T47D (cell line): ENCODE data around the gene C5orf15.

Source experiments
- DNase-seq, 2 experiments: peaks; one replicate each; pipeline versions ENCODE4 v3.0.0 to v3.0.0-alpha.2; 2011 to 2012; ENCODE audit warnings: low read depth in 1 of 2, low spot score in 1 of 2
- JUND ChIP-seq: IDR thresholded peaks from 2 replicates; pipeline ENCODE4 v1.6.1; 2012; ENCODE audit warnings: low read depth
- in situ Hi-C: cut with HindIII; loops from 2 replicates; pipeline ENCODE4 v1.10.0; 2016; ENCODE audit warnings: low sequenced_read_pairs, low pct_unique_long_range_greater_than_20kb

The C5orf15 gene

DNA sequence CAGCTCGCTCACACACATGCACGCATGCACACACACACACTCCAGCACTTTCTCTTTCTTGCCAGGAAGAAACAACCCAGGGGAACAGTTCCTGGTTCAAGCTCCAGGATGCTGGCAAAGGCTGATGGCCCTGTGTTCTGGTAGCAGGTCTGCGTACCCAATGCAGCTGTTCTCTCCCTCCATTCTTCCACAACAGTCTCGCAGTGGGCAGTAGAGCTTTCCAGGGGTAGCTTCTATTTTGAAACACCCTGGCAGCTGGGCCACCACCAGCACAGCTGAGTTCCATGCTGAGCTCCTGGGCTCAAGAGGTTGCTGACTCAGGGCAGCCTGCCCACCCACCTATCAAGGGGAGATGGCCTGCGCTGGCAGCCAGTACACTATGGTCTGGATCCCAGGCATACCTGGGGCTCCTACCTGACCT, 31.7 kb upstream of the C5orf15 start:
- no peak for DNase-seq
- in situ Hi-C loops = no loop called here
- no peak for TF ChIP-seq JUND

DNA sequence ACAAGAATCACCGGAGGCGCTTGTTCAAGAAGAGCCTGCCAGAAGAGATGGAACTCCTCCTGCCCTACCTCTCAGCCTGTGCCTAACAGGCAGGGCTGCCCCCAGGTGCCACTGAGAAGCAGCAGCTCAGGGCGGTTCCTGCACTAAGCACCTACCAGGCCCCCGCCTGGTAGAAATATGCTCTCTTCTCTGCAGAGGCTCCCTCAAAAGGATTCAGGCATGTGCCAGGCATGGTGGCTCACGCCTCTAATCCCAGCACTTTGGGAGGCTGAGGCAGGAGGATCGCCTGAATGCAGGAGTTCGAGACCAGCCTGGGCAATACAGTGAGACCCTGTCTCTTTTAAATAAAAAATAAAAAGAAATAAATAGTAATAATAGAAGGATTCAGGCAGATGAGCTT, 30.4 kb upstream of the C5orf15 start:
- no peak for TF ChIP-seq JUND
- in situ Hi-C loops = no loop called here
- no peak for DNase-seq

DNA sequence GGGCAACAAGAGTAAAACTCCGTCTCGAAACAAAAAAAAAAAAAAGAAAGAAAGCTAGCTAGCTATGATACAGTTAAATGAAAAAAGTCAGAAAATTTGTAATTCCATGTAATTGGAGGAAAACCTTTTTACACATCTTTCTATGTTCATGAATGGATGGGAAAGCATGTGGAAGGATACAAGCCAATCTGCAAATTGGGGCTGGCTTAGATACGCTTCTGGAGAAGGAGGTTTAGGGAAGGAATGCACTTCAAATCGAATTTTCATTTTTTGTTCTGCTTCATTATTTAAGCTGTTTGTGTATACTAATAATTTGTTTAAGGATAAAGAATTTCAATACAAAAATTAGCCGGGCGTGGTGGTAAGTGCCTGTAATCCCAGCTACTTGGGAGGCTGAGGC, 29.6 kb upstream of the C5orf15 start:
- in situ Hi-C loops = no loop called here
- TF ChIP-seq JUND = no peak
- no peak for DNase-seq

DNA sequence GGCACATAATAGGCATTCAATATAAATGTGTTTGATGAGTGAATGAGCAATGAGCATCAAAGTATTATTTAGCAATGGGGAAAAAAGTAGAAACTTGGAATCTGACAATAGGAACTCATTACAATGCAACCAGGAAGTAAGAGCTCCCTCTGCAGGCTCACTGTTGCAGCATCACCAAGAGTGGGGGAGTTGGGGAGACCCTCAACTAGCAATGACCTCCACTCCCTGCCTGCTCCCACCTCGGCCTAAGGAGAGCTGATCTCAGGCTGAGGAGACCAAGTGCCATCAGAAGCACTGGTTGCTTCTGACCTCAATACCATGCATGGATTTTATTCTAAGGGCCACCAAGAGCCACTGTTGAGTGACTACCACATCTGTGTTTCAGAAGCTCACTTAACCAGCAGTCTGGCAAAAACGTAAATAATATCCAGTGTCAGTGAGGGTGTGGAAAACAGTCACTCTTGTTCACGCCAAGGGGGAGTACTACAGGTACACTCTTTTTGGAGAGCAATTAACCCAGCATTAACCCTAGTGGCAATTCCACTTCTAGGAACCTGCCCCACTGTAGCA, 28.3 kb upstream of the C5orf15 start:
- no peak for DNase-seq
- in situ Hi-C loops = no loop called here
- no peak for TF ChIP-seq JUND

DNA sequence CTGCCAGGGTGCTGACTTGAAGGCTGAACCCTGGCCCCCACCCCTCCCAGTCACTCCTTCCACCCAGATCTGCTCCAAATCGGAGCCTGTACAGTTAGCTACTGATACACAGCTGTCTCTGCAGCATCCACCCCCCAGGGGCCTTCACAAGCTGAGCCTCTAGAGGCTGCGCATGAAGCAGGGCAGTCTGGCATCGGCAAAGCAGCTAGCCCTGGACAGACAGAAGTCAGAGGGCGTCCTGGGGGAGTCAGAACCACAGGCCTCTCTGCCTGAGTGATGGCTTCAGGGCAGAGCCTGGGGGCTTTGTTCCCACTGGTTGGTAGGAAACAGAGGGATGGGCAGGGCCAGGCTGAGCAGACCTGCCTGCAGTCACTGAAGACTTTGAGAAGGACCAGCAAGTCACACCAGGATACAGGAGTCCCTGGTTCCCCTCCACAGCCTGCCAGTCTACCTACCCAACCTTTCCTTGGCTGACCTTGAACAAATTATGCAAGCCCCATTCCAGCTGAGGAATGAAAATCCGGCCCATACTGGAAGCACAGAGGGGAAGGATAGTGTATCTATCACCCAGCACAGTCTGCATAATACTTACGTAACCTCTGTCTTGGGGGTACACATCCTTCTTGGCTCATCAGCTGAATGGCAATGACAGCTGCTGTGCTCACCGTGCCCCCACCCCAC, 27.6 kb upstream of the C5orf15 start:
- in situ Hi-C loops = no loop called here

DNA sequence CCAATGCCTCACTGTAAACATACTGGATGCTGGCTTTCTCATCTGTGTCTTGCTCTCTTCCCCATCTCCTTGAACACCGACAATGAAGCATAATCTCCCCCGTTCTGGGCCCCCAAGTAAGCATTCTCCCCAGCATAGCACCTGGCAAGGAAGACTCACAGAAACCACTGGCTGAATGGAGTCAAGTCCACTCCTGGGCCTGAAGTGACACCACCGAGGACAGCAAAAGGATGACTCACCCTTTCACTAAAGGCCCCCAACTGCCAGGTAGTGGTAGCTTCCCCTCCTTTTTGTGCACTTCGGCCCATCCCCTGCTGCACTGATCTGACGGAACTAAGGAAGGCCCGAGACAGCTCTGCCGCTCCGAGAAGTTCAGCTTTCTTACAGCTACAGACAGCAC, 26.9 kb upstream of the C5orf15 start:
- DNase-seq = no peak
- no peak for TF ChIP-seq JUND
- in situ Hi-C loops = no loop called here

More for the DNA sequence above, 27.6 kb upstream of the C5orf15 start:
- no peak for DNase-seq
- no peak for TF ChIP-seq JUND

DNA sequence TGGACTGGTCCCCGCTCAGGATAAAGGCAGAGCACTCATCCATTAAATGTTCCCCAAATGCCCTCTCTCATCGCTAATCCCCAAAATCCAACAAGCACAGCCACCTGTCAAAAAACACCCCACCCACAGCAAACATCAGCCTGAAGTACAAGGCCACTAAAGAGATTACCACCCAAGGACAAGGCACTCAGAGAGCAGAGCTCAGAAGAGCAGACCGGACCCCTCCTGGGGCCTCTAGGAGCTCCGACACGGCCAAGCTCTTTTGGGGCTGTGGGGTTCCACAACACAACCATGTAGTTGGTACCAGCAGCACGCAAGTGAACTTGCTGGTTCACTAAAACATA, 26.5 kb upstream of the C5orf15 start:
- DNase-seq = no peak
- in situ Hi-C loops = no loop called here
- no peak for TF ChIP-seq JUND

DNA sequence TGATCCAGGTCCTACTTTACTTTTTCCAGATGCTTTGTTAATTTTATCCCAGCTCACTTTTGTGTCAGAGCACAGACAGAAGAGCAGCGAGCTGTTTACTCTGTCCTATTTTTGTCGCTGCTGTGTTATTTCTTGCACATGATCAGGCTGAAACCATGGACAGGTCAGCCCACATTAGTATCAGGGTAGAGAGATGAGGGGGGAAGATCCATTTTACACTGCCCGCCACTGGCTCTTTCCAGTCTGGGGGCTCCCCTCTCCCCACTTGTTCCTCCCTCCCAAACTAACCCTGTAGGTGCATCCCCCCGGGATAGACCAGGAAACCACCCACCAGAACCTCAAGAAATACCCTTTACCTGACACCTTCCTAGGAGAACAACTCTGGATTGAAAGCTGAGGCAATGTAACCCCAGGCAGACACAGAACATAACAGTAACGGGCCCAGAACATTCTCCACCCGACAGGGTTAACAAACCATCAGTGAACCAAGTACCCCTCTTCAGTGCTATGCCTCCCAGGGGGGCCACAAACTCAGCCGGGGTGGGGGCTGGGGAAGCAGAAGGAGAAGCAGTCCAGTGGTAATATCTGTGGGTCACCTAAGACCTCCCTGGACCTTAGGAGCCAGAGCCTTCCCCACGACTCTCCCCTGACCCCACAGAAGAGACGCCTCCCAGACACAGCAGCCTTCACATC, 26.0 kb upstream of the C5orf15 start:
- DNase-seq = no peak
- TF ChIP-seq JUND = no peak
- in situ Hi-C loops = no loop called here

DNA sequence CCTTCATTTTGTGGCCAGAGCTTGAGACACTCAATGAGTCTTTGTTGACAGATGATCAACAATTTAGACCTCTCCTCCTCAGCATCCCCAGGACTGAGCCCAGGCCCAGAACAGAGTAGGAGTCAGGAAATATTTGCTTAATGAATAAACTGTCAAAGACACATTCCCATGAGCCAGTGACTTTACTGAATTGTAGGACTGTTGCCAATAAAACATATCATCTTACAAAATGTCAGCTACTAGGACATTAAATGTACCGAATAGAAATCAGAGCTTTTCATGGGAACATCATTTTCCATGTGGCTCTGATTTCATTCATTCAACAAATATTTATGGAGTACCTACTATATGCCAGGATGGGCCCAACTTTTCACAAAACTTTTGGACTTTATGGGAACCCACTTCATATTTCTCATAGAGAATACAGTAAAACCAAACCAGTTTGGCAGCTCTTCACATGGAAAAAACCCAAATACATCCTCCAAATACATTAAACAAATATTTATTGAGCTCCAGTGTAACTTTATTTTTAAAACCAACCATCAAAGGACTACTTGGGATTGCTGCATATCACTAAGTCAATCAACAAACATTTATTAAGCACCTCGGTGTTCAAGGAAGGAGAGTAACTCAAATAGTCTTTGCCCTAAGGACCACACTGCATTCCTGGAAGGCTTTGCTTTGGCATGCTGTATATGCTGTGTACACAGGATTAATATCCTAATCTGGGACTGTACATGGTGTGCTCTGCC, 24.9 kb upstream of the C5orf15 start:
- DNase-seq = peak; percentile 70 to 95
- in situ Hi-C loops = no loop called here
- peak; percentile 80 for TF ChIP-seq JUND

DNA sequence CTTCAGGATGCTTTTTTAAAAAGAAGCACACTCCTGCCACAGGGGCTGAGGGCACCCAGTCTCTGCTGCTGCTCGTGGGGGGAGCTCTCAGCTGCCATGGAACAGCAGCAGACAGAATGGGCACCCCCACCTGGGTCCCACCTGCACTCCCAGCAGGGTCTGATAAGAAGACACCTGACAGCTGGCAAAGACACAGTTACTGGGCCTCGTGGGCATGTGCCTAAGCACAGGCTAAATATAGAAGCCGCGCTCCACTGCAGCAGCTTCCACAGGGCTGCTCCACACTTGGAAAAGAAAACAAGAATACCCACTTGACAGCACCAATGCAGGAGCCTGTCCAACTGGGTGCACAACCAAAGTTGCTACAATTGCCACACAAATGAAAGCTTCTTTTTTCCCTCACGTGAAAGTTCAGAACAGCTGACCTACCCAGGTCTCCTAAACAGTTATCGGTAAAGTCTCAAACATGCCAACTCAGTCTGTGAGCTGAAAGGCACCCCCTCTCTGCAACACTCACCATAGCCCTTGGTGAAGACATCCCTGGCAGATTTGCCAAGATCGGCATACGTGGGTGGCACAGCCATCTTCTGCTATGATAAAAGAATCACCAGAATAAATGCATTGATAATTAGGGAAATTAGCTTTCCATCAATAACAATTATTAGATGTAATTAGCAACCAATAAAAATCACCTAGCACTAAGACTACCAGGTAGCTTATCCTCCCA, 24.2 kb upstream of the C5orf15 start:
- TF ChIP-seq JUND = no peak
- in situ Hi-C loops = no loop called here
- DNase-seq = no peak

DNA sequence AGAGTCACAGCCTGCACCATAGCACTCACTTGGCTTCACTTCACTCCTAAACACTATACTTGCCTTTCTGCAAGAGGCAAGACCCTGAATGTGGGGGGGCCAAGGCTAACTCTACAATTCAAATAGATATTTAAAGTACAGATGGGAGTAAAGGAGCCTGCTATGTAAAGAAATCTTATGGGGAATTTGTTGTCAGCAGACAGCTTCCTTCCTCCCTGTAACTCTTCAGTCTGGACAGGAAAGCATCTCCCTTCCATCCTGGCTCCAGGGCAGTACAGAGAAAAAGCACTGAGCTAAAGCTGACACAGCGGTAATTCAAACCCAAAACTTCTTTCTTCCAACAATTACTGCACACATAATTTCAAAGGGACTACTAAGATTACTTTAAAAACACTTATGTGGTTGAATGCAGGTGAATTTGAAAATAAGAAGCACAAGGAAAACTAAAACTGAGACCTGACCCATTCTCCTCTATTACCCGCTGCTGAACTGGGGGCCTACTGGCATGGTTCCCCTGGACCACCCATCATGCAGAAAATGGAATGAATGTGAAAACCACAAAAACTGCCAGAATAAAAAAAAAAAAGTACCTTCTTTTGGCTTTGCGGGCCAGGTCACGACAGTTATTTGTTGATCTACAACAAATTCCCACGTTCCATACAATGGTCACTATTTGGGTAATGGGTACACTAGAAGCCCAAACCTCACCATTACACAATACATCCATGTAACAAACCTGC, 22.9 kb upstream of the C5orf15 start:
- no peak for DNase-seq
- in situ Hi-C loops = no loop called here
- no peak for TF ChIP-seq JUND

DNA sequence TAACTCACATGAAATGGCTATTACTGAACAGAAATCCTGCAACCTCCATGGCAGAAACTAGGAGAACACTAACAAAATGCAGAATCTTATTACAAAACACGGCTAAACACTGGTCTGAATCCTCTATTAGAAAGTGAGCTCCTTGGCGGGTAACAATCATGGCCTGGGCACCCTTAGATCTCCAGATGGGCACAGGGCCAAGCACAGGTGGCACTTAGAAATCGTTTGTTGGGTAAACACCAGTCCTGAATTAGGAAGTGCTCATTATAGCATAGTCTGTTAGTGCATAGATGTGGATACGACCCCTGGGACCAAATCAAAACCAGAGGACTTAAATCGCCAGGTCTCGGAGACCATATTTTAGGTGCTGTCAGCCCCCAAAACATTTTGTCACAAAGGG, 22.0 kb upstream of the C5orf15 start:
- TF ChIP-seq JUND = no peak
- in situ Hi-C loops = no loop called here
- DNase-seq = no peak
